ENCODE data around the gene FAM13A. TPM values are rescaled to one million over a fixed set of nuclear protein-coding genes. Genes with fewer than 3 reads are reported as not detected.
A peak's percentile ranks its signal among the peaks of the same experiment; 100 is the strongest.

The FAM13A gene
- total RNA-seq, 1 donor from 2014 or later: 39.1 TPM

GRCh38 chr4:88827442-88827841 lies 229.5 kb downstream of the FAM13A start:
- Histone ChIP-seq H3K4me1 (peaks cover 18% of the 10 kb centered on the region), H3K27me3 (ENCODE audit: low read depth) (no peaks in the 10 kb centered on the region), H3K27ac (no peak overlapping the region), H3K9me3 (no peaks in the 10 kb centered on the region), H3K36me3 (no peaks in the 10 kb centered on the region), H3K4me3 (no peak overlapping the region)
- ATAC-seq: no peak
- intact Hi-C loops (cut with DNase I): no loop called here
- TF ChIP-seq, protein P1, sequence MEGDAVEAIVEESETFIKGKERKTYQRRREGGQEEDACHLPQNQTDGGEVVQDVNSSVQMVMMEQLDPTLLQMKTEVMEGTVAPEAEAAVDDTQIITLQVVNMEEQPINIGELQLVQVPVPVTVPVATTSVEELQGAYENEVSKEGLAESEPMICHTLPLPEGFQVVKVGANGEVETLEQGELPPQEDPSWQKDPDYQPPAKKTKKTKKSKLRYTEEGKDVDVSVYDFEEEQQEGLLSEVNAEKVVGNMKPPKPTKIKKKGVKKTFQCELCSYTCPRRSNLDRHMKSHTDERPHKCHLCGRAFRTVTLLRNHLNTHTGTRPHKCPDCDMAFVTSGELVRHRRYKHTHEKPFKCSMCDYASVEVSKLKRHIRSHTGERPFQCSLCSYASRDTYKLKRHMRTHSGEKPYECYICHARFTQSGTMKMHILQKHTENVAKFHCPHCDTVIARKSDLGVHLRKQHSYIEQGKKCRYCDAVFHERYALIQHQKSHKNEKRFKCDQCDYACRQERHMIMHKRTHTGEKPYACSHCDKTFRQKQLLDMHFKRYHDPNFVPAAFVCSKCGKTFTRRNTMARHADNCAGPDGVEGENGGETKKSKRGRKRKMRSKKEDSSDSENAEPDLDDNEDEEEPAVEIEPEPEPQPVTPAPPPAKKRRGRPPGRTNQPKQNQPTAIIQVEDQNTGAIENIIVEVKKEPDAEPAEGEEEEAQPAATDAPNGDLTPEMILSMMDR (IDR thresholded peaks at IDR 0.05): no peak
- no peak for DNase-seq

DNA sequence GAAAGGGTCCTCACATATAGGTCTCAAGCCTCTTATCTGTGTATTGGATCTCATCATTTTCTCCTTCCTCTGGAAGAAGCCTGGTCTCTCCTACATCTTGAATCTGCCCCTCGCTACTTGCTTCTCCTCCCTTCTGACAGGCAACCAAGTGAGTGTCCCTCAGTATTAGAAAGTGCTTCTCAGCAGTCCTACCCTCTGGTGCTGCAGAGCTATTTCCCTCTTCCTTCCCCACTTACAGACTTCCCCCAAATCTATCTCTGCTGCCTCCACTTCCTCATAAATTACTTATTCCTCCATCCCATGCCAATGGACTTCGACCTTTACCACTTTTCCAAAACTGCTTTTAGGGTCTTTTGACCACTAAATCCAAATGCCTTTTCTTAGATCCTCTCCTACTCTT lies 230.2 kb downstream of the FAM13A start:
- Histone ChIP-seq H3K4me3 (no peak overlapping the region), H3K36me3 (no peaks in the 10 kb centered on the region), H3K4me1 (peaks cover 19% of the 10 kb centered on the region), H3K27ac (no peak overlapping the region), H3K27me3 (ENCODE audit: low read depth) (no peaks in the 10 kb centered on the region), H3K9me3 (no peaks in the 10 kb centered on the region)
- ATAC-seq (no peak), DNase-seq (no peak)
- intact Hi-C loops (cut with DNase I): no loop called here
- TF ChIP-seq, protein P1 (IDR thresholded peaks at IDR 0.05): no peak

- DNase-seq (no peak), ATAC-seq (no peak)
- TF ChIP-seq, protein P1 (IDR thresholded peaks at IDR 0.05): no peak
- Histone ChIP-seq H3K27me3 (ENCODE audit: low read depth) (no peaks in the 10 kb centered on the region), H3K27ac (no peak overlapping the region), H3K4me1 (peaks cover 26% of the 10 kb centered on the region), H3K9me3 (no peaks in the 10 kb centered on the region), H3K4me3 (no peak overlapping the region), H3K36me3 (no peaks in the 10 kb centered on the region)
- intact Hi-C loops (cut with DNase I): no loop called here
Observed at GRCh38 chr4:88825931-88826330, 231.1 kb downstream of the FAM13A start.

GRCh38 chr4:88823058-88823919 lies 233.7 kb downstream of the FAM13A start:
- Histone ChIP-seq H3K4me1 (peaks cover 38% of the 10 kb centered on the region), H3K27me3 (ENCODE audit: low read depth) (no peaks in the 10 kb centered on the region), H3K36me3 (no peaks in the 10 kb centered on the region), H3K4me3 (peak overlapping the region; percentile 61), H3K27ac (peak overlapping the region; percentile 89), H3K9me3 (no peaks in the 10 kb centered on the region)
- ATAC-seq (peak; percentile 95 to 97), DNase-seq (peak; percentile 91)
- TF ChIP-seq, protein P1 (IDR thresholded peaks at IDR 0.05): no peak
- intact Hi-C loops (cut with DNase I): no loop called here

GRCh38 chr4:88822034-88822789 lies 234.8 kb downstream of the FAM13A start:
- Histone ChIP-seq H3K27me3 (ENCODE audit: low read depth) (no peaks in the 10 kb centered on the region), H3K36me3 (no peaks in the 10 kb centered on the region), H3K27ac (peak overlapping the region; percentile 89), H3K9me3 (no peaks in the 10 kb centered on the region), H3K4me3 (peak overlapping the region; percentile 61), H3K4me1 (peaks cover 39% of the 10 kb centered on the region)
- no peak for DNase-seq
- TF ChIP-seq, protein P1 (IDR thresholded peaks at IDR 0.05): no peak
- no peak for ATAC-seq
- intact Hi-C loops (cut with DNase I): no loop called here

All from lower lobe of right lung (tissue), 2 donors.